ENCODE measurements around the gene ATP6V0A4.

Gene ATP6V0A4

DNA sequence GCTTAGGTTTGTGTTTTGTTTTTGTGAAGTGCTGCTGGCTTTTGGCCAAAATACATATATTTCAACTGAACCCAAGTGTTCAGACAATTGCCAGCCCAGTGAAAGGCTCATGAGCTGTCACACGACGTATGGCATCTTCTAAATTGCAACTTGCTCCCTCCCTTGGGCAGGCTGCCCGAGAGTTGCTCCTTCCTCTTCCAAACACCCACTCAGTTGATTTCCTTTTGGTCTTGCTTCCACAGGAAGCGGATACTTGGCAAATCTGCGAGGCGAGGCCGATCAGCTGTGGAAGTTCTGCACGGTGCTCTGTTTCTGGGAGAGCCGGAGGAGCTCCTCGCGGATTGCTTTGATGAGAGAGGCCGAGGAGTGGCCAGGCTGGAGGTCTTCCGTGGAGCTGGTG lies 39.6 kb upstream of the ATP6V0A4 start:
- Histone ChIP-seq H3K36me3 (ENCODE audit: control insufficient read depth, insufficient read depth, low read length) (no peaks in the 10 kb centered on the region), H3K27me3 (replicated peaks; ENCODE audit: control insufficient read depth, insufficient read depth, low read length) (no peaks in the 10 kb centered on the region), H3K4me3 (replicated peaks; ENCODE audit: low read depth, low read length) (no peak overlapping the region)
- no peak for DNase-seq (ENCODE audit: extremely low read depth, insufficient read length)
- TF ChIP-seq, protein P1, sequence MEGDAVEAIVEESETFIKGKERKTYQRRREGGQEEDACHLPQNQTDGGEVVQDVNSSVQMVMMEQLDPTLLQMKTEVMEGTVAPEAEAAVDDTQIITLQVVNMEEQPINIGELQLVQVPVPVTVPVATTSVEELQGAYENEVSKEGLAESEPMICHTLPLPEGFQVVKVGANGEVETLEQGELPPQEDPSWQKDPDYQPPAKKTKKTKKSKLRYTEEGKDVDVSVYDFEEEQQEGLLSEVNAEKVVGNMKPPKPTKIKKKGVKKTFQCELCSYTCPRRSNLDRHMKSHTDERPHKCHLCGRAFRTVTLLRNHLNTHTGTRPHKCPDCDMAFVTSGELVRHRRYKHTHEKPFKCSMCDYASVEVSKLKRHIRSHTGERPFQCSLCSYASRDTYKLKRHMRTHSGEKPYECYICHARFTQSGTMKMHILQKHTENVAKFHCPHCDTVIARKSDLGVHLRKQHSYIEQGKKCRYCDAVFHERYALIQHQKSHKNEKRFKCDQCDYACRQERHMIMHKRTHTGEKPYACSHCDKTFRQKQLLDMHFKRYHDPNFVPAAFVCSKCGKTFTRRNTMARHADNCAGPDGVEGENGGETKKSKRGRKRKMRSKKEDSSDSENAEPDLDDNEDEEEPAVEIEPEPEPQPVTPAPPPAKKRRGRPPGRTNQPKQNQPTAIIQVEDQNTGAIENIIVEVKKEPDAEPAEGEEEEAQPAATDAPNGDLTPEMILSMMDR (IDR thresholded peaks at IDR 0.05; ENCODE audit: insufficient read depth, low read length, poor library complexity, severe bottlenecking), result no peak

DNA sequence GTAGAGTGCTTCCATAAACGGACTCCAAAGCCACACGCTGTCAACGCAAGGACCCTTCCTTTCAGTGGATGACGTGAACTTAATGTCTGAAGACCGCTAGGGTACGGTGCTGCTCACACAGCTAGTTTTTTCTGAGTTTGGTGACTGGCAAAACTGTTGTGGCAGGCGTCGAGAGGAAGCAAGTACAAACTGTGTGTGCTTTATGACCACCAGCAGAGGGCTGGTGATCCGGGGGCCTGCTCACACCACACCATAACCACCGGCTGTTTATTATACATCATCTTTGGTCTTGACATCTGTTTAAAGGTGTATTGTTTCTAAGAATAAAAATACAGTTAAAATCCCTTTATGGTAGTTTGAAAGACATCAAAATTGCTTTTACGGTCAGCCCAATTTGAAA lies 37.1 kb upstream of the ATP6V0A4 start:
- TF ChIP-seq, protein P1 (IDR thresholded peaks at IDR 0.05; ENCODE audit: insufficient read depth, low read length, poor library complexity, severe bottlenecking), result no peak
- DNase-seq (ENCODE audit: extremely low read depth, insufficient read length), result no peak
- no peaks in the 10 kb centered on the region for H3K36me3 ChIP-seq (ENCODE audit: control insufficient read depth, insufficient read depth, low read length)
- no peak overlapping the region for H3K4me3 ChIP-seq (replicated peaks; ENCODE audit: low read depth, low read length)
- no peaks in the 10 kb centered on the region for H3K27me3 ChIP-seq (replicated peaks; ENCODE audit: control insufficient read depth, insufficient read depth, low read length)

DNA sequence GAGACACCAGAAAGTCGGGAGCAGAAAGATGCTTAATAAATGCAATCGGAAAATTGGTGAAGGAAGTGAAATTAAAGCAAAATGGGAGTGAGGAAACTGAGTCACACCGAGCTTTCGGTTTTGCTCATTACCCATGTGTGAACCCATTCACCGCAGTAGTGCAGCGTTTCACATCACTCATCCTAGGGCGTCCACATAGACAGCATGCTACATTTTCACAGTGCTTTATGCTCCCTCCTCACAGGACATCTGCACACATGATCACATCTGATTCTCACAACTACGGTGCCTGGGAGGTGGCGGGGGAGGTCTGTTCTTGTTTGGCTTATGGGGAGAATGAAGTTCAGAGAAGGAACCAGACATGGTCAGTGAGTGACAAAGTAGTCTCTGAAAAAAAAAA lies 36.6 kb upstream of the ATP6V0A4 start:
- TF ChIP-seq, protein P1 (IDR thresholded peaks at IDR 0.05; ENCODE audit: insufficient read depth, low read length, poor library complexity, severe bottlenecking), result no peak
- Histone ChIP-seq H3K4me3 (replicated peaks; ENCODE audit: low read depth, low read length) (no peak overlapping the region), H3K27me3 (replicated peaks; ENCODE audit: control insufficient read depth, insufficient read depth, low read length) (no peaks in the 10 kb centered on the region), H3K36me3 (ENCODE audit: control insufficient read depth, insufficient read depth, low read length) (no peaks in the 10 kb centered on the region)
- peak; percentile 14 for DNase-seq (ENCODE audit: extremely low read depth, insufficient read length)

DNA sequence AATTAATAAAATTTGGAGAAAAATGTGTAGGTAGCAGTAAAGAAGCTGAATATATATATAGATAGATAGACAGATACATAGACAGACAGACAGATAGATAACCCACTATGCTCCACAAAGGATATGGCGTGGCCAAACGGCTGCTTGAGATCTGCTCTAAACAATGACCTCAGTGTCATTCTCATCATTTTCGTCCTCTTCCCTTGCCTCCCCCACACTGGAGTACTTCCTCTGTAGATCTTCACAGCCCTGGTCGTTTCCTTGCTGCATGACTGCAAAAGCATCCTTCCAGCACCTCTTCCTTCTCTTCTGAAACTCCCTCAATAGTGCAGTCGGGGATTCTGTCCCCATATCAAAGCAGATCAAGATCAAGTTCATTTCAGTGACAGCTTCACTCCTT lies 35.6 kb upstream of the ATP6V0A4 start:
- Histone ChIP-seq H3K27me3 (replicated peaks; ENCODE audit: control insufficient read depth, insufficient read depth, low read length) (no peaks in the 10 kb centered on the region), H3K4me3 (replicated peaks; ENCODE audit: low read depth, low read length) (no peak overlapping the region), H3K36me3 (ENCODE audit: control insufficient read depth, insufficient read depth, low read length) (no peaks in the 10 kb centered on the region)
- TF ChIP-seq, protein P1 (IDR thresholded peaks at IDR 0.05; ENCODE audit: insufficient read depth, low read length, poor library complexity, severe bottlenecking), result no peak
- no peak for DNase-seq (ENCODE audit: extremely low read depth, insufficient read length)

DNA sequence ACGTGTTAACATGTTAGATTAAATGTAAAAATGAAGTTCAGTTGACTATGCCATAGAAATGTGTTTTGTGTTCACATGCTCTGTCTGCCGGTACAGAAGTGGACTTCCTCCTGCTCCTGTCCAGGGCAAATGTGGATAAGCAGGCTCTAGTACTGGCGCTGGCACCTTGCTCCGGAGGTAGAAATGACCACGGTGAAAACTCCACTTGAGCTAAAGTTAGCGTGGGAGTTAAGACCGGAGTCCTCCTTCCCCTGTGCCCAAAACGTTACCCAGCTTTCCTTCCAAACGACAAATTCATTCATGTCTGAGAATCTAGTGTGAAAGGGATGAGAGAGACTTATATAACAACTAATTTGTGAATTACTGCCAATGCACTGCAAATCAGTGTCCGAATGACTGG lies 35.0 kb upstream of the ATP6V0A4 start:
- H3K4me3 ChIP-seq (replicated peaks; ENCODE audit: low read depth, low read length), result no peak overlapping the region
- no peak for DNase-seq (ENCODE audit: extremely low read depth, insufficient read length)
- TF ChIP-seq, protein P1 (IDR thresholded peaks at IDR 0.05; ENCODE audit: insufficient read depth, low read length, poor library complexity, severe bottlenecking), result no peak
- no peaks in the 10 kb centered on the region for H3K27me3 ChIP-seq (replicated peaks; ENCODE audit: control insufficient read depth, insufficient read depth, low read length)
- H3K36me3 ChIP-seq (ENCODE audit: control insufficient read depth, insufficient read depth, low read length), result no peaks in the 10 kb centered on the region

DNA sequence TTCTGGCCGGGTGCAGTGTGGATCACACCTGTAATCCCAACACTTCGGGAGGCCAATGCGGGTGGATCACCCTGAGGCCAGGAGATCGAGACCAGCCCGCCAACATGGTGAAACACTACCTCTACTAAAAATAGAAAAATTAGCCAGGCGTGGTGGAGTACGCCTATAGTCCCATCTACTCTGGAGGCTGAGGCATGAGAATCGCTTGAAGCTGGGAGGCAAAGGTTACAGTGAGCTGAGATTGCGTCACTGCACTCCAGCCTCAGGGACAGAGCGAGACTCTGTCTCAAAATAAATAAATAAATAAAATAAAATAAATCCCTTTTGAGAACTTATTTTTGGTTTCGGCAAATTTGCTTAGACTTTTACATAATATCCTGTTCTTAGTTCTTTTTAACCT lies 31.3 kb upstream of the ATP6V0A4 start:
- TF ChIP-seq, protein P1 (IDR thresholded peaks at IDR 0.05; ENCODE audit: insufficient read depth, low read length, poor library complexity, severe bottlenecking), result no peak
- Histone ChIP-seq H3K36me3 (ENCODE audit: control insufficient read depth, insufficient read depth, low read length) (no peaks in the 10 kb centered on the region), H3K27me3 (replicated peaks; ENCODE audit: control insufficient read depth, insufficient read depth, low read length) (no peaks in the 10 kb centered on the region), H3K4me3 (replicated peaks; ENCODE audit: low read depth, low read length) (no peak overlapping the region)
- DNase-seq (ENCODE audit: extremely low read depth, insufficient read length), result no peak

Measured in GM06990 (cell line).